Mesothelial cell of epicardium (in vitro differentiated cells): ENCODE data around the gene ADH5. TPM values are rescaled to one million over a fixed set of nuclear protein-coding genes. Genes with fewer than 3 reads are reported as not detected.

Source experiments
- DNase-seq, 2 experiments: peaks; one replicate each; pipeline ENCODE4 v3.0.0; 2021; ENCODE audit warnings: low spot score in 2 of 2; ENCODE audit not compliant: unreplicated experiment in 2 of 2
- H3K27ac Mint-ChIP-seq: 2 replicates; pipeline ENCODE4 v1.8.0; 2021; ENCODE audit warnings: mixed read lengths
- H3K27me3 Mint-ChIP-seq: 2 replicates; pipeline ENCODE4 v1.8.0; 2021; ENCODE audit warnings: low read depth, mixed read lengths
- H3K36me3 Mint-ChIP-seq: 2 replicates; pipeline ENCODE4 v1.8.0; 2021; ENCODE audit warnings: mixed read lengths
- H3K4me1 Mint-ChIP-seq: 2 replicates; pipeline ENCODE4 v1.8.0; 2021; ENCODE audit warnings: mixed read lengths
- H3K4me3 Mint-ChIP-seq: 2 replicates; pipeline ENCODE4 v1.8.0; 2021; ENCODE audit warnings: mild to moderate bottlenecking, moderate library complexity, mixed read lengths
- H3K9me3 Mint-ChIP-seq: 2 replicates; pipeline ENCODE4 v1.8.0; 2021; ENCODE audit warnings: mixed read lengths
- CTCF ChIP-seq: fragments of 200-600 bp; sonication (generic); IDR thresholded peaks from one replicate; pipeline ENCODE4 v1.5.0; 2021; ENCODE audit warnings: antibody characterized with exemption; ENCODE audit not compliant: unreplicated experiment
- total RNA-seq: library from RNA; stranded (reverse); gene quantifications from 3 replicates; pipeline ENCODE4 v1.2.1, GENCODE V29; 2021

The ADH5 gene
- 123 to 129 TPM (median 125 TPM) in 3 replicates for total RNA-seq

DNA sequence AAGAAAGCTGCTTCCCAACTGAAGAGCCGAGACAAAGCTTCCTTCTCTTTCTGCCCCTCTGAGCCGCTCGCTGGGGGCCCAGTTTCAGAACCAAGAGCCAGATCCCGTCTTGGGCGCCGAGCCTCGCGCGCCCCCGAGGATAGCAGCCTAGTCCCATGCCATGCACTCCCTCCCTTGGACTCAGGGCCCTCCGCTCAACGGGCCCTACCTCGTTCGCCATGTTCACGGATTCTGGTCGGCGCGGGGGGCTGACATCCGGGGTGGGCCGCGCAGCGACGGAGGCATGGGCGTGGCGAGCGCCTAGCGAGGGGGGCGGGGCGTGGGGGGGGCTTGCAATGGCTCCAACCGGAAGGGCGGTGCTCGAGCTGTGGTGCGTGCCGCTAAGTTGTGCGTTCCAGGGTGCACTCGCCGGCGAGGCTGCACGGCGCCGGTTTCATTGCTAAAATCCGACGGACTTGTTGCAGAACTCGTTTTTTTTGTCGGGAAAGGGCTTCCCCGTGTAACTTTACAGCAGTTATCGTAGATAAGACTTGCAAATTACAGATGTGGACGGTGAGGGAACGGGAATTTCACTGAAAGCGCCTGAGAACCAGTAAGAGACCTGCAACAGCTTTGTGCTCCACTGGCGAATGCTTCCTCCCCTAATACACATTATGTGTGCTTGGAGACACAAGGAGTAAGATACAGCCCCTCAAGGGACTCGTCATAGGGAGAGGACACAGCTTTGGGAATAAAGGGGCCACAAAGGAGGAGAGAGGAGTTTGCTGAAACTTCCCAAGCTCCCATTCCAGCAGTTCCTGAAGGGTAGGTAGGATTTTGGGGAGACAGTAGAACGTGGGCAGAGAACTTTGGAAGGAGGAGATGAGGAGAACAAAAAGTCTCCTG lies at the start of gene ADH5:
Gene ADH5, minus strand, starts transcription at position 308 of the 885 bp plus-strand sequence. Its CDS starts 88 bp downstream, at position 220.
- Mint-ChIP-seq H3K4me1 (peaks cover 45% of the 10 kb centered on the region), H3K27ac (peak within 1 kb of the TSS; percentile 98), H3K9me3 (peaks cover 12% of the 10 kb centered on the region), H3K27me3 (no peaks in the 10 kb centered on the region), H3K36me3 (peaks cover 7% of the 10 kb centered on the region), H3K4me3 (peak within 1 kb of the TSS; percentile 87)
- TF ChIP-seq CTCF, result no peak
- peak; percentile 74 to 84 for DNase-seq

GRCh38 chr4:99136329-99136728 lies 47.7 kb upstream of the ADH5 start:
- H3K9me3 Mint-ChIP-seq, result no peaks in the 10 kb centered on the region

GRCh38 chr4:99135541-99136162 lies 47.1 kb upstream of the ADH5 start:
- no peaks in the 10 kb centered on the region for H3K9me3 Mint-ChIP-seq
- H3K4me3 Mint-ChIP-seq, result no peak overlapping the region
- no peaks in the 10 kb centered on the region for H3K27me3 Mint-ChIP-seq
- no peak for TF ChIP-seq CTCF
- DNase-seq, result no peak
- no peak overlapping the region for H3K27ac Mint-ChIP-seq
- peaks cover 7% of the 10 kb centered on the region for H3K4me1 Mint-ChIP-seq
- peaks cover 2% of the 10 kb centered on the region for H3K36me3 Mint-ChIP-seq

More at GRCh38 chr4:99136329-99136728, 47.7 kb upstream of the ADH5 start:
- no peak for DNase-seq
- no peak overlapping the region for H3K4me3 Mint-ChIP-seq
- peaks cover 7% of the 10 kb centered on the region for H3K4me1 Mint-ChIP-seq
- no peak overlapping the region for H3K27ac Mint-ChIP-seq
- H3K27me3 Mint-ChIP-seq, result no peaks in the 10 kb centered on the region
- peaks cover 2% of the 10 kb centered on the region for H3K36me3 Mint-ChIP-seq
- no peak for TF ChIP-seq CTCF

GRCh38 chr4:99134586-99134985 lies 46.0 kb upstream of the ADH5 start:
- no peak overlapping the region for H3K27ac Mint-ChIP-seq
- H3K36me3 Mint-ChIP-seq, result peaks cover 5% of the 10 kb centered on the region
- H3K27me3 Mint-ChIP-seq, result no peaks in the 10 kb centered on the region
- H3K4me3 Mint-ChIP-seq, result no peak overlapping the region
- H3K9me3 Mint-ChIP-seq, result peaks cover 7% of the 10 kb centered on the region
- DNase-seq, result no peak
- peaks cover 7% of the 10 kb centered on the region for H3K4me1 Mint-ChIP-seq
- no peak for TF ChIP-seq CTCF

DNA sequence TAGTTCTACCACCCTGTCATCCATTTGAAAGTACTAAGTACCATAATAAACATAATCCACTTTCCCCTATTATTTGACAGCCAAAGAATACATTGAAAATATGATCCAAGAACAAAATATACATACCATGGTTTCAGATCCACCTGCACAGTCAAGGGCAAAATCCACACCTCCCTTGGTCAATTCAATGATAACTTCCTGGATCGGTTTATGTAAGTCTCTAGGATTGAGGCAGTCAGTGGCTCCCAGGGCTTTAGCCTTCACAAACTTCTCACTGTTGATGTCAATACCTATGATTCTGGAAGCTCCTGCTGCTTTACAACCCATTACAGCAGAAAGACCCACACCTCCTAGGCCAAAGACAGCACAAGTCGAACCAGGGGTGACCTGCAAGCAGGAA lies 42.8 kb upstream of the ADH5 start:
- Mint-ChIP-seq H3K4me3 (no peak overlapping the region), H3K27me3 (no peaks in the 10 kb centered on the region), H3K4me1 (peaks cover 7% of the 10 kb centered on the region), H3K36me3 (peaks cover 6% of the 10 kb centered on the region), H3K9me3 (peaks cover 10% of the 10 kb centered on the region), H3K27ac (no peak overlapping the region)
- no peak for DNase-seq
- TF ChIP-seq CTCF, result no peak
